Nephron progenitor cell (in vitro differentiated cells): ENCODE results near the gene ITGAX.

Experiments used
- DNase-seq: peaks from one replicate; pipeline ENCODE4 v3.0.0; 2021
- H3K27ac Mint-ChIP-seq: 2 replicates; pipeline ENCODE4 v1.8.0; 2021; ENCODE audit warnings: mild to moderate bottlenecking, moderate library complexity, mixed read lengths
- H3K27me3 Mint-ChIP-seq: 2 replicates; pipeline ENCODE4 v1.8.0; 2021; ENCODE audit warnings: mild to moderate bottlenecking, low read depth, mixed read lengths; ENCODE audit not compliant: poor library complexity
- H3K36me3 Mint-ChIP-seq: 2 replicates; pipeline ENCODE4 v1.8.0; 2021; ENCODE audit warnings: low read depth, mixed read lengths
- H3K4me1 Mint-ChIP-seq: 2 replicates; pipeline ENCODE4 v1.8.0; 2021; ENCODE audit warnings: mixed read lengths
- H3K4me3 Mint-ChIP-seq: 2 replicates; pipeline ENCODE4 v1.8.0; 2021; ENCODE audit warnings: mild to moderate bottlenecking, moderate library complexity, mixed read lengths
- H3K9me3 Mint-ChIP-seq: 2 replicates; pipeline ENCODE4 v1.8.0; 2021; ENCODE audit warnings: mild to moderate bottlenecking, moderate library complexity, mixed read lengths
- CTCF ChIP-seq: fragments of 200-600 bp; sonication (generic); IDR thresholded peaks from 2 replicates; pipeline ENCODE4 v1.5.0; 2021; ENCODE audit warnings: antibody characterized with exemption

ITGAX gene

GRCh38 chr16:31327646-31328225 is 27.2 kb upstream of the ITGAX start:
- TF ChIP-seq CTCF: no peak
- H3K36me3 Mint-ChIP-seq: no peaks in the 10 kb centered on the region
- H3K4me3 Mint-ChIP-seq: no peak overlapping the region
- H3K9me3 Mint-ChIP-seq: peaks cover 16% of the 10 kb centered on the region
- H3K27ac Mint-ChIP-seq: no peak overlapping the region
- DNase-seq: no peak
- peaks cover 12% of the 10 kb centered on the region for H3K4me1 Mint-ChIP-seq
- peaks cover 47% of the 10 kb centered on the region for H3K27me3 Mint-ChIP-seq

GRCh38 chr16:31328322-31329052 is 26.5 kb upstream of the ITGAX start:
- H3K27ac Mint-ChIP-seq: no peak overlapping the region
- peaks cover 55% of the 10 kb centered on the region for H3K27me3 Mint-ChIP-seq
- no peak for TF ChIP-seq CTCF

GRCh38 chr16:31329671-31330552 is 25.1 kb upstream of the ITGAX start:
- Mint-ChIP-seq H3K4me1 (peaks cover 12% of the 10 kb centered on the region), H3K27ac (no peak overlapping the region), H3K27me3 (peaks cover 66% of the 10 kb centered on the region), H3K9me3 (peaks cover 10% of the 10 kb centered on the region), H3K4me3 (peak overlapping the region; percentile 36), H3K36me3 (no peaks in the 10 kb centered on the region)
- TF ChIP-seq CTCF: no peak
- DNase-seq: no peak

More at GRCh38 chr16:31328322-31329052, 26.5 kb upstream of the ITGAX start:
- H3K9me3 Mint-ChIP-seq: peaks cover 10% of the 10 kb centered on the region
- H3K4me1 Mint-ChIP-seq: peaks cover 12% of the 10 kb centered on the region
- no peaks in the 10 kb centered on the region for H3K36me3 Mint-ChIP-seq
- DNase-seq: no peak
- no peak overlapping the region for H3K4me3 Mint-ChIP-seq

GRCh38 chr16:31330553-31330890 is 24.5 kb upstream of the ITGAX start:
- Mint-ChIP-seq H3K36me3 (no peaks in the 10 kb centered on the region), H3K4me3 (peak overlapping the region; percentile 81), H3K4me1 (peaks cover 12% of the 10 kb centered on the region), H3K9me3 (peaks cover 7% of the 10 kb centered on the region), H3K27ac (no peak overlapping the region), H3K27me3 (peaks cover 70% of the 10 kb centered on the region)
- no peak for DNase-seq
- TF ChIP-seq CTCF: no peak

GRCh38 chr16:31331141-31331764 is 23.7 kb upstream of the ITGAX start:
- peaks cover 12% of the 10 kb centered on the region for H3K4me1 Mint-ChIP-seq
- H3K27ac Mint-ChIP-seq: no peak overlapping the region
- TF ChIP-seq CTCF: no peak
- peak; percentile 56 for DNase-seq
- peaks cover 77% of the 10 kb centered on the region for H3K27me3 Mint-ChIP-seq
- H3K36me3 Mint-ChIP-seq: no peaks in the 10 kb centered on the region
- peak overlapping the region; percentile 60 for H3K4me3 Mint-ChIP-seq
- H3K9me3 Mint-ChIP-seq: peaks cover 5% of the 10 kb centered on the region
